BJ (cell line): ENCODE results near the gene ARHGAP8. TPM values are rescaled to one million over a fixed set of nuclear protein-coding genes. Genes with fewer than 3 reads are reported as not detected.

ENCODE experiments used
- CTCF ChIA-PET: fragments of 350-600 bp; formaldehyde crosslinking; extraction: SDS; loops from one replicate; lab custom pipeline; 2021; ENCODE audit warnings: antibody characterized with exemption, inconsistent platforms; lab: Yijun Ruan, JAX
- POLR2A ChIA-PET: fragments of 300-600 bp; sonication (Branson Sonifier 250); formaldehyde crosslinking; extraction: SDS; loops from one replicate; lab custom pipeline; 2021; ENCODE audit warnings: antibody characterized with exemption; lab: Charles Lee
- DNase-seq: peaks from one replicate; pipeline ENCODE4 v3.0.0-alpha.2; 2011; ENCODE audit warnings: low read depth
- H3K27me3 ChIP-seq: 2 replicates; pipeline ENCODE4 v1.6.0; 2011; ENCODE audit warnings: low read length; ENCODE audit not compliant: control insufficient read depth, insufficient read depth
- H3K36me3 ChIP-seq: 2 replicates; pipeline ENCODE4 v1.5.1; 2011; ENCODE audit warnings: low read length; ENCODE audit not compliant: control insufficient read depth, insufficient read depth
- H3K4me3 ChIP-seq: 2 replicates; pipeline ENCODE4 v1.5.1; 2011; ENCODE audit warnings: low read depth, mild to moderate bottlenecking, control low read depth, low read length
- CTCF ChIP-seq: IDR thresholded peaks from 2 replicates; pipeline ENCODE4 v1.5.1; 2011; ENCODE audit warnings: low read depth, mild to moderate bottlenecking, control low read depth, inconsistent platforms, low read length, moderate library complexity; ENCODE audit not compliant: insufficient read depth
- polyA plus RNA-seq: library from polyadenylated mRNA; depleted of rRNA; stranded (reverse); fragments of >200 nt; gene quantifications from 2 replicates; pipeline ENCODE4 v1.2.3, GENCODE V29; 2011

Gene ARHGAP8
- polyA plus RNA-seq, 1 experiment = 0.39 TPM

- TF ChIP-seq CTCF = no peak
- Histone ChIP-seq H3K27me3 (no peaks in the 10 kb centered on the region), H3K4me3 (no peak overlapping the region), H3K36me3 (no peaks in the 10 kb centered on the region)
- POLR2A ChIA-PET = no interaction called here
- CTCF ChIA-PET = interaction anchor here (0.5 to 1.2 kb wide), 2 partner anchors 17 to 35 kb away, joined by 3 read pairs; no protein-coding TSS in a partner anchor
- no peak for DNase-seq
These were observed 110.8 kb downstream of the ARHGAP8 start for GRCh38 chr22:44862981-44863860.

DNA sequence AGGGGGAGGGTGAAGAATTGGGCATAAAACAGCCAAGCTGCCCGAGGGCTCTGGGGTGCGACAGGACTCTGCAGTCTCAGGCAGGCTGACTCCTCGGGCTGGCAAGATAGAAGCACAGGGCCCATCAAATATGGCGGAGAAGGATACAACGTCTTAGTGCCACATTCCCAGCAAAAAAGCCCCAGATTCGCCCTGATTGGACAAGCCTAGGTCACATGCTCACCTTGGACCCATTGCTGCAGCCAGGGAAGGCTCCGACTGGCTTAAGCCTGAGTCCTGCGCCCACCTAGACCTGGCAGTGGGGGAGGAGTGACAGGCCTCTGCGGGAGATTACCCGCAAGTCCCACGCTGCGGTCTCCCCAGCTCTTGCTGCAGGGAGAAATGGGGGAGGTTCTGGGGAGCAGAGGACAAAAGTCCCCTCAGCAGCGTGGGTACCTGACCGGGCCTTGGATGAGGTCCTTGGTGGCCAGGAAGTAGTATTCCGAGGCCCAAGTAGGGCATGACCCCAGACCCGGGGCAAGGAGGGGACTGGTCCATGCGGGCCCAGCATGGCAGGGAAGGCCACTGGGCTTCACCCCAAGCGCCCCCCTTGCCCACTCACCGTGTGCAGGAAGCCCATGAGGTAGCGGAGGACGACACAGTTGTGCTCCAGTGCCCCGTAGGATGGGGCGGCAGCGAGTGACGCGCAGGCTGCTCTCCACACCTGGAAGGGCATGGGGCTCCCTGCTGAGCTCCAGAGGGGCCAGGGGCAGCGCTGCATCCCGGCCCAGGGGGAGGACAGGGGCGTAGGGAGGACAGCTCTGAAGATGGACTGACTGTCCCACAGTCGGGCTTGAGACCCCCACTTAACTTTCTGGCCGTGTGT is 113.0 kb downstream of the ARHGAP8 start:
- POLR2A ChIA-PET = no interaction called here
- Histone ChIP-seq H3K4me3 (no peak overlapping the region), H3K27me3 (no peaks in the 10 kb centered on the region), H3K36me3 (no peaks in the 10 kb centered on the region)
- no peak for TF ChIP-seq CTCF
- CTCF ChIA-PET = no interaction called here
- DNase-seq = no peak

GRCh38 chr22:44869196-44869595 is 116.8 kb downstream of the ARHGAP8 start:
- ChIA-PET CTCF (interaction anchor here (1.7 kb wide), 1 partner anchor 11 kb away, joined by 5 read pairs; no protein-coding TSS in a partner anchor), POLR2A (no interaction called here)
- Histone ChIP-seq H3K4me3 (no peak overlapping the region), H3K36me3 (no peaks in the 10 kb centered on the region), H3K27me3 (no peaks in the 10 kb centered on the region)
- no peak for DNase-seq
- no peak for TF ChIP-seq CTCF

DNA sequence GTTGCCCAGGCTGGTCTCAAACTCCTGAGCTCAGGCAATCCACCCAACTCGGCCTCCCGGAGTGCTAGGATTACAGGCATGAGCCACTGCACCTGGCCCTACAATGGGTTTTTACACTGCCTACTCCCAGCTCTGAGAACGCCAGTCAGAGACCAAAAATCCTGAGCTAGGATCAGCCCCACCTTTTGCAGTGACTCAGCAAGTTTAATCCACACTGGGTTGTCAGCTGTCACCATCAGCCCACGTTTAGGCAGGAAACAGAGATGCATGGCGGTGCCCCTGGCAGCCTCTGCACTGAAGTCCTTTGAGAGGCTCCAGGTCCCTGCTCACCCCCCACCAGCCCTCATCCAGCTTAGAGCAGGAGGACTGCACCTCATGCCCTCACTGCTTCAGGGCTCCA is 117.6 kb downstream of the ARHGAP8 start:
- CTCF ChIA-PET = interaction anchor here (1.7 kb wide), 1 partner anchor 10 kb away, joined by 5 read pairs; no protein-coding TSS in a partner anchor
- Histone ChIP-seq H3K27me3 (no peaks in the 10 kb centered on the region), H3K36me3 (no peaks in the 10 kb centered on the region), H3K4me3 (no peak overlapping the region)
- POLR2A ChIA-PET = interaction anchor here (0.6 kb wide), 1 partner anchor 76 kb away, joined by 3 read pairs; no protein-coding TSS in a partner anchor
- DNase-seq = no peak
- no peak for TF ChIP-seq CTCF

DNA sequence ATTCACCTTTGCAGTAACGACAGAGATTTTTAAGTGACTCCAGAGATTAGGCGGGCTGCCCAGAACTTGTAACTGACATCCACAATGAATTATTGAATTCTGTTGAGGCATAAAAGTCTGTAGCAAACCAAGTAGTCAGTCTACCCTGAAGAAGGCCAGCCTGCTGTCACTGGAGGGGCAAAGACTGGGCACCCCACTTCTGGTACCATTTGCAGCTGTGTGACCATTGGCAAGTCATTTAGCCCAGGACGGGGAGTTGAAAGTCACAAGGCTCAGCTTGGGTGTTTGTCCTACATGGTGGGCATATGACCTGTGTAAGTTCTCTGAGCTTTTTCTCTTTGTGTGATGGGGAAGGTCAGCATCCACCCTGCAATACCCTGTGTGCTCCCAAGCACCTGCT is 119.4 kb downstream of the ARHGAP8 start:
- H3K4me3 ChIP-seq = no peak overlapping the region
- POLR2A ChIA-PET = interaction anchor here (0.7 kb wide), 1 partner anchor 23 kb away, joined by 4 read pairs; no protein-coding TSS in a partner anchor
- CTCF ChIA-PET = no interaction called here
- no peak for DNase-seq
- H3K27me3 ChIP-seq = no peaks in the 10 kb centered on the region
- no peak for TF ChIP-seq CTCF
- no peaks in the 10 kb centered on the region for H3K36me3 ChIP-seq
